Breast epithelium (tissue), 4 donors: Measurements from ENCODE around the gene L3MBTL3. TPM values are rescaled to one million over a fixed set of nuclear protein-coding genes. Genes with fewer than 3 reads are reported as not detected.

Experiments
- DNase-seq, 2 donors: peaks; one replicate each; pipeline ENCODE4 v3.0.0-alpha.2; 2019; ENCODE audit warnings: low spot score in 2 of 2
- H3K27ac ChIP-seq, 2 donors: fragments of 200-600 bp; sonication (generic) in 1 of 2; one replicate each; pipeline ENCODE4 v1.5.1; 2016 to 2019; ENCODE audit warnings: mild to moderate bottlenecking in 1 of 2
- H3K27me3 ChIP-seq, 2 donors: fragments of 200-600 bp; sonication (generic) in 1 of 2; one replicate each; pipeline versions ENCODE4 v1.5.1 to v1.6.0; 2017 to 2019; ENCODE audit warnings: control low read depth in 1 of 2, mild to moderate bottlenecking in 1 of 2
- H3K36me3 ChIP-seq: fragments of 200-600 bp; one replicate; pipeline ENCODE4 v1.5.1; 2019
- H3K4me1 ChIP-seq, 2 donors: fragments of 200-600 bp; sonication (generic); one replicate each; pipeline ENCODE4 v1.5.1; 2016 to 2019; ENCODE audit warnings: control low read depth in 1 of 2
- H3K4me3 ChIP-seq, 3 donors: fragments of 200-600 bp; sonication (generic); 1 replicate in 2 of 3; 2 replicates in 1 of 3; pipeline ENCODE4 v1.5.1; 2016 to 2019; ENCODE audit warnings: mild to moderate bottlenecking in 3 of 3, moderate library complexity in 2 of 3
- H3K9me3 ChIP-seq, 2 donors: fragments of 200-600 bp; sonication (generic) in 1 of 2; one replicate each; pipeline ENCODE4 v1.5.1; 2016 to 2019; ENCODE audit warnings: control low read depth in 1 of 2
- CTCF ChIP-seq, 3 donors: fragments of 450-650 bp; IDR thresholded peaks; one replicate each; pipeline ENCODE4 v1.5.1; 2016 to 2017; ENCODE audit warnings: antibody characterized with exemption in 3 of 3, mild to moderate bottlenecking in 3 of 3, moderate library complexity in 3 of 3
- POLR2A ChIP-seq: fragments of 450-650 bp; IDR thresholded peaks from one replicate; pipeline ENCODE4 v1.6.1; 2016; ENCODE audit warnings: antibody characterized with exemption, mild to moderate bottlenecking, moderate library complexity
- POLR2AphosphoS5 ChIP-seq, 3 donors: sonication (generic); formaldehyde crosslinking; IDR thresholded peaks; one replicate each; pipeline ENCODE4 v1.6.1; 2017; ENCODE audit warnings: antibody characterized with exemption in 3 of 3
- intact Hi-C: fragments of 100-400 bp; cut with DNase I; formaldehyde crosslinking; loops from one replicate; pipeline ENCODE4 v1.15.1; 2023; ENCODE audit warnings: low total_unique reads
- total RNA-seq, 3 donors: library from RNA; depleted of rRNA; stranded (reverse); fragments of >200 nt; gene quantifications; one replicate each; pipeline ENCODE4 v1.1.0, GENCODE V29; 2016

The L3MBTL3 gene
- total RNA-seq, 3 donors from 2014 or later: 7.4 to 16.7 (median 9.7) TPM

GRCh38 chr6:130054725-130055124 is 36.3 kb downstream of the L3MBTL3 start:
- Histone ChIP-seq H3K27ac (no peak overlapping the region), H3K4me1 (no peaks in the 10 kb centered on the region), H3K4me3 (no peak overlapping the region), H3K27me3 (no peaks in the 10 kb centered on the region), H3K9me3 (no peaks in the 10 kb centered on the region), H3K36me3 (no peaks in the 10 kb centered on the region)
- TF ChIP-seq POLR2A (no peak), CTCF (IDR thresholded peaks at IDR 0.05) (no peak), POLR2AphosphoS5 (IDR thresholded peaks at IDR 0.05) (no peak)
- no peak for DNase-seq
- intact Hi-C loops: no loop called here

- Histone ChIP-seq H3K27ac (no peak overlapping the region), H3K36me3 (no peaks in the 10 kb centered on the region), H3K4me3 (no peak overlapping the region), H3K27me3 (no peaks in the 10 kb centered on the region), H3K4me1 (no peaks in the 10 kb centered on the region), H3K9me3 (no peaks in the 10 kb centered on the region)
- DNase-seq: no peak
- intact Hi-C loops: no loop called here
- TF ChIP-seq CTCF (IDR thresholded peaks at IDR 0.05) (no peak), POLR2A (no peak), POLR2AphosphoS5 (IDR thresholded peaks at IDR 0.05) (no peak)
Measured at GRCh38 chr6:130055271-130055670, 36.9 kb downstream of the L3MBTL3 start.

- no peak overlapping the region for H3K4me3 ChIP-seq
- no peaks in the 10 kb centered on the region for H3K27me3 ChIP-seq
- no peak overlapping the region for H3K27ac ChIP-seq
- intact Hi-C loops: loop anchor here (2.0 kb wide), 1 partner anchor 45 kb away; no protein-coding TSS in a partner anchor
- no peaks in the 10 kb centered on the region for H3K36me3 ChIP-seq
- TF ChIP-seq POLR2AphosphoS5 (IDR thresholded peaks at IDR 0.05) (no peak), POLR2A (no peak), CTCF (IDR thresholded peaks at IDR 0.05) (no peak)
- H3K9me3 ChIP-seq: no peaks in the 10 kb centered on the region
- H3K4me1 ChIP-seq: no peaks in the 10 kb centered on the region
- no peak for DNase-seq
Measured at GRCh38 chr6:130057495-130057894, 39.1 kb downstream of the L3MBTL3 start.

GRCh38 chr6:130063806-130064205 is 45.4 kb downstream of the L3MBTL3 start:
- no peak for DNase-seq
- Histone ChIP-seq H3K4me1 (no peaks in the 10 kb centered on the region), H3K27ac (no peak overlapping the region), H3K9me3 (no peaks in the 10 kb centered on the region), H3K27me3 (no peaks in the 10 kb centered on the region), H3K4me3 (no peak overlapping the region), H3K36me3 (no peaks in the 10 kb centered on the region)
- intact Hi-C loops: no loop called here
- TF ChIP-seq CTCF (IDR thresholded peaks at IDR 0.05) (no peak), POLR2AphosphoS5 (IDR thresholded peaks at IDR 0.05) (no peak), POLR2A (no peak)

- Histone ChIP-seq H3K9me3 (no peaks in the 10 kb centered on the region), H3K27ac (no peak overlapping the region), H3K4me1 (no peaks in the 10 kb centered on the region), H3K27me3 (no peaks in the 10 kb centered on the region), H3K4me3 (no peak overlapping the region), H3K36me3 (no peaks in the 10 kb centered on the region)
- intact Hi-C loops: no loop called here
- TF ChIP-seq POLR2AphosphoS5 (IDR thresholded peaks at IDR 0.05): no peak
- TF ChIP-seq CTCF (IDR thresholded peaks at IDR 0.05): no peak
- no peak for DNase-seq
Measured at GRCh38 chr6:130065609-130066156, 47.3 kb downstream of the L3MBTL3 start.
